ENCODE measurements around the gene ABCD4.

The ABCD4 gene

DNA sequence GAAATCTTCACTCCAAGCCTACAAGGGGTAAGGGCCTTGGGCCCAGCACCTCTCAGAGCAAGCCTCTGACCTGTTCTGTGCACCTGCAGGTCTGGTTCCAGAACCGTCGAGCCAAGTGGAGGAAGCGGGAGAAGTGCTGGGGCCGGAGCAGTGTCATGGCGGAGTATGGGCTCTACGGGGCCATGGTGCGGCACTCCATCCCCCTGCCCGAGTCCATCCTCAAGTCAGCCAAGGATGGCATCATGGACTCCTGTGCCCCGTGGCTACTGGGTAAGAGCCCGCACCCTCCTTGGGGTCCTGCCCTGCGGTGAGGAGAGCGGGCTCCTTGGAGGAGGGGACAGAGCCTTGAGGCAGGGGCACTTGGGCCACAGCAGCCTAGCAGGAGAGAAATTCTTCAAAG is 43.2 kb downstream of the ABCD4 start:
- TF ChIP-seq ZNF274 (IDR thresholded peaks at IDR 0.05; ENCODE audit: low read depth, low read length) (no peak), YY1 (IDR thresholded peaks at IDR 0.05; ENCODE audit: insufficient read depth, insufficient read length) (no peak), SUZ12 (IDR thresholded peaks at IDR 0.05; ENCODE audit: extremely low read depth, insufficient read depth, insufficient read length) (no peak)
- Histone ChIP-seq H3K9me3 (ENCODE audit: insufficient read depth, low read length) (no peaks in the 10 kb centered on the region), H3K27me3 (ENCODE audit: insufficient read depth, insufficient read length) (peaks cover 26% of the 10 kb centered on the region), H3K4me3 (ENCODE audit: insufficient read length, low read depth) (no peak overlapping the region), H3K4me1 (ENCODE audit: insufficient read depth, insufficient read length) (no peaks in the 10 kb centered on the region), H3K36me3 (ENCODE audit: insufficient read depth, insufficient read length, low read length) (no peaks in the 10 kb centered on the region), H3K9ac (ENCODE audit: insufficient read length, low read depth) (no peak overlapping the region)
- DNase-seq (ENCODE audit: low read depth, low spot score), result no peak

DNA sequence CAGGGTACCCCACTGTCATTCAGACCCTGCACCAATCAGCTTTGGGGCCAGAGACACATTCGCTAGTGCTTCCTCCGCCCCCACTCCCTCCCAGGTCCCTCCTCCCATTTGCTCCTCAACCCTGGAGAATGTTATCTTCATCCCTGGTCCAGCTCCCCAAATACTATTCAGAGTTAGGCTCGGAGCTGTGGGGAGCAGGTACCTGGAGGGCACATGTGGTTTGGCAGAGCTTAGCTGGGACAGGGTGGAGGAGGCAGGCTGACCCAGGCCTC is 44.0 kb downstream of the ABCD4 start:
- DNase-seq (ENCODE audit: low read depth, low spot score), result no peak

DNA sequence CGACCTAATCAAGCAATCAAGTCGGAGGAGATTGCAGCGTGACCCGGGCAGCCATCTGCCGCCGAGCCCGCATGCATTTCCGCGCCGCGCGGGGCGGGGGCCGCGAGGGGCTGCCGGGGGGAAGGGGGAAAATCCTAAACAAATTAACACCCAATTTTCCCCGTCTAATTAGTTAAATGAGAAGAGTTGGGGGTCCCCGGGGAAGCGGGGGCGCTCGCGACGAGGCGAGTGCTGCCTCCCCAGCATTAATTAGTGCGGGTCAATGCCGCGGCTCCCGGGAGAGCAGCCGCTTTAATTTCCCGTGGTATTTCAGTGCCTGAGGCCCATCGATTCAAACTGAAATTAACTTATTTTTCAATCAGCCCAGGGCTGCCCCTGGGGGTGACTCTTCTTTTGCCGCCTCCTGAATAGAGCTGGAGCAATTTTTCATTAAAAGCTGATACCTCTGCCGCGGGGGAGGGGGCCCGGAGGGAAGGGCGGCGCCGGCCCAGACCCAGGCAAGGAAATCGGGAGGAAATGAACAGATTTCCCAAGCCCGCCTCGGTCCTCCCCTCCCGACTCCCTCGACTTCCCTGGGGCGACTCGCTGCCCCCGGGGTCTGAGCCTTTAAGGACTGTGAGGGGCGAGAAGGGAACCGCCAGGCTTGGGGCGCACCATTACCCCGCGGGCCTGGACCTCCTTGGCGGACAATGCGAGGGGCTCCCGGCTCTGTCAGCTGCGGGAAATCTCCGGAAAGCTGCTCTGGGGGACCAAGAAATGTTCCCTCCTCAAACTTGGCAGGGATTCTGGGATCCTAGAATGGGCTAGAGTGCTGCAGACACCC is 44.6 kb downstream of the ABCD4 start:
- H3K9me3 ChIP-seq (ENCODE audit: insufficient read depth, low read length), result no peaks in the 10 kb centered on the region

More for the DNA sequence above, 44.0 kb downstream of the ABCD4 start:
- no peaks in the 10 kb centered on the region for H3K4me1 ChIP-seq (ENCODE audit: insufficient read depth, insufficient read length)
- peaks cover 26% of the 10 kb centered on the region for H3K27me3 ChIP-seq (ENCODE audit: insufficient read depth, insufficient read length)
- H3K9ac ChIP-seq (ENCODE audit: insufficient read length, low read depth), result no peak overlapping the region
- TF ChIP-seq YY1 (IDR thresholded peaks at IDR 0.05; ENCODE audit: insufficient read depth, insufficient read length), result no peak
- TF ChIP-seq ZNF274 (IDR thresholded peaks at IDR 0.05; ENCODE audit: low read depth, low read length), result no peak
- TF ChIP-seq SUZ12 (IDR thresholded peaks at IDR 0.05; ENCODE audit: extremely low read depth, insufficient read depth, insufficient read length), result no peak
- no peak overlapping the region for H3K4me3 ChIP-seq (ENCODE audit: insufficient read length, low read depth)
- H3K36me3 ChIP-seq (ENCODE audit: insufficient read depth, insufficient read length, low read length), result no peaks in the 10 kb centered on the region
- no peaks in the 10 kb centered on the region for H3K9me3 ChIP-seq (ENCODE audit: insufficient read depth, low read length)

DNA sequence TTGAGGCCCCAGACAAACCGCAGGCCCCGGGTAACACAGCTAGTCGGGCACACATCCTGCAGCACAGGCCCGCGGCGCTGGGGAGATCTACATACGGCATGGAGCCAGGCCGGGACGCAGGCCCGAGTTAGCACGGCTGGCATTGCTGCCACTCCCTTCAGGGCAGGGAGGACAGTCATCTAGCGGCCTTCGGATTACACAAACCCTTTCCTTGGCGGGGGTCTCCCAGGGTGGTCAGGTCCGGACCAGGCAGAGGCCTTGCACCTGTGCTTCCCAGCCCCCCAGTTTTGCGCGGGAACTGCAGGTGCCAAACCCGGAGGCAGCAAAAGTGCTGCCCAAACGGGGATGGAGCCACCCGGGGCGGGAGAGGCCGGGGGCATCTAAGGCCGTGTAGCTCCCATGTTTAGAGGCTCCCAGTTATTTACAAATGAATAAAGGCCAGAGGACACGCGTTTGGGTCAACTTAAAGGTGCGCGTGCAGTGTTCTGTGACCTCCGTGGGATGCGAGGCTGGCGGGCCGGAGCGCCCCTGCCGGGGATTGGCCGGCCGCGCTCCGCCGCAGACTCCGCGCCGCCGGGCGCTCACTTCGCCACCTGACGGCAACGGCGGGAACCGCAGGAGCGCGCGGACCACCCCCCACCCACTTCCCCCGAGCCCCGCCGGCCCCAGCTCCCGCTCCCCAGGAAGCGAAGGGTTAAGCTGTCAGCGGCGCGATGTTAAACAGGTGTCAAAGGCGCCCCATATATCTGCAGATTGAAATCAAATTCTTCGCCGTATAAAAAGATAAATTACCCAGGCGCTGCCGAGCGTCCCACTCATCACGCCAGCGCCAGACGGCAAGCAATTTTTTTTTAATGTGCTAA is 45.4 kb downstream of the ABCD4 start:
- no peak for DNase-seq (ENCODE audit: low read depth, low spot score)

More for the DNA sequence above, 44.6 kb downstream of the ABCD4 start:
- TF ChIP-seq SUZ12 (IDR thresholded peaks at IDR 0.05; ENCODE audit: extremely low read depth, insufficient read depth, insufficient read length) (no peak), YY1 (IDR thresholded peaks at IDR 0.05; ENCODE audit: insufficient read depth, insufficient read length) (no peak), ZNF274 (IDR thresholded peaks at IDR 0.05; ENCODE audit: low read depth, low read length) (no peak)
- DNase-seq (ENCODE audit: low read depth, low spot score), result no peak
- H3K9ac ChIP-seq (ENCODE audit: insufficient read length, low read depth), result peak overlapping the region; percentile 32
- H3K4me1 ChIP-seq (ENCODE audit: insufficient read depth, insufficient read length), result no peaks in the 10 kb centered on the region
- peaks cover 26% of the 10 kb centered on the region for H3K27me3 ChIP-seq (ENCODE audit: insufficient read depth, insufficient read length)
- H3K36me3 ChIP-seq (ENCODE audit: insufficient read depth, insufficient read length, low read length), result no peaks in the 10 kb centered on the region
- peak overlapping the region; percentile 34 for H3K4me3 ChIP-seq (ENCODE audit: insufficient read length, low read depth)

DNA sequence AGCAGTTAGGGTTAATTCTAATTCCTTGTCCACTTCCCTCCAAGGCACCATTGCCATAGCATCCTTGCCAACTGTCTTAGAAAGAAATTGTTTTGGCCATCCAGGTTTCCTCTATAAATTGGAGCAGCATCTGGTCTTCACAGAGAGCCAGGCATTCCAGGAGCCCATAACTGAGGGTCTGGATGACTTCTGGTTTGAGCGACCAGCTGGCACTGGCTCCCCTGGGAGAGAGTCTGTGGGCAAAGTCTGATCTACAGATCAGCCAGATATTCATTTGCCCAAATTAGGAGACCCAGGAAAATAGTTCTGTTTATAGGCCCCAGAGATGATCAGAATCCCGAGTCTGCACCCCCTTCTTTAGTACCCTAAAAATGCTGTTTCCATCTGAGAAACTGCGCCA is 47.5 kb downstream of the ABCD4 start:
- DNase-seq (ENCODE audit: low read depth, low spot score), result no peak
- H3K4me3 ChIP-seq (ENCODE audit: insufficient read length, low read depth), result no peak overlapping the region
- no peaks in the 10 kb centered on the region for H3K9me3 ChIP-seq (ENCODE audit: insufficient read depth, low read length)
- no peak for TF ChIP-seq YY1 (IDR thresholded peaks at IDR 0.05; ENCODE audit: insufficient read depth, insufficient read length)
- TF ChIP-seq ZNF274 (IDR thresholded peaks at IDR 0.05; ENCODE audit: low read depth, low read length), result no peak
- TF ChIP-seq SUZ12 (IDR thresholded peaks at IDR 0.05; ENCODE audit: extremely low read depth, insufficient read depth, insufficient read length), result no peak
- H3K9ac ChIP-seq (ENCODE audit: insufficient read length, low read depth), result no peak overlapping the region
- no peaks in the 10 kb centered on the region for H3K36me3 ChIP-seq (ENCODE audit: insufficient read depth, insufficient read length, low read length)
- peaks cover 35% of the 10 kb centered on the region for H3K27me3 ChIP-seq (ENCODE audit: insufficient read depth, insufficient read length)
- peaks cover 2% of the 10 kb centered on the region for H3K4me1 ChIP-seq (ENCODE audit: insufficient read depth, insufficient read length)

More for the DNA sequence above, 45.4 kb downstream of the ABCD4 start:
- Histone ChIP-seq H3K27me3 (ENCODE audit: insufficient read depth, insufficient read length) (peaks cover 26% of the 10 kb centered on the region), H3K4me1 (ENCODE audit: insufficient read depth, insufficient read length) (no peaks in the 10 kb centered on the region), H3K4me3 (ENCODE audit: insufficient read length, low read depth) (peak overlapping the region; percentile 34), H3K9ac (ENCODE audit: insufficient read length, low read depth) (peak overlapping the region; percentile 32), H3K9me3 (ENCODE audit: insufficient read depth, low read length) (no peaks in the 10 kb centered on the region), H3K36me3 (ENCODE audit: insufficient read depth, insufficient read length, low read length) (no peaks in the 10 kb centered on the region)
- TF ChIP-seq ZNF274 (IDR thresholded peaks at IDR 0.05; ENCODE audit: low read depth, low read length) (no peak), YY1 (IDR thresholded peaks at IDR 0.05; ENCODE audit: insufficient read depth, insufficient read length) (no peak), SUZ12 (IDR thresholded peaks at IDR 0.05; ENCODE audit: extremely low read depth, insufficient read depth, insufficient read length) (no peak)

DNA sequence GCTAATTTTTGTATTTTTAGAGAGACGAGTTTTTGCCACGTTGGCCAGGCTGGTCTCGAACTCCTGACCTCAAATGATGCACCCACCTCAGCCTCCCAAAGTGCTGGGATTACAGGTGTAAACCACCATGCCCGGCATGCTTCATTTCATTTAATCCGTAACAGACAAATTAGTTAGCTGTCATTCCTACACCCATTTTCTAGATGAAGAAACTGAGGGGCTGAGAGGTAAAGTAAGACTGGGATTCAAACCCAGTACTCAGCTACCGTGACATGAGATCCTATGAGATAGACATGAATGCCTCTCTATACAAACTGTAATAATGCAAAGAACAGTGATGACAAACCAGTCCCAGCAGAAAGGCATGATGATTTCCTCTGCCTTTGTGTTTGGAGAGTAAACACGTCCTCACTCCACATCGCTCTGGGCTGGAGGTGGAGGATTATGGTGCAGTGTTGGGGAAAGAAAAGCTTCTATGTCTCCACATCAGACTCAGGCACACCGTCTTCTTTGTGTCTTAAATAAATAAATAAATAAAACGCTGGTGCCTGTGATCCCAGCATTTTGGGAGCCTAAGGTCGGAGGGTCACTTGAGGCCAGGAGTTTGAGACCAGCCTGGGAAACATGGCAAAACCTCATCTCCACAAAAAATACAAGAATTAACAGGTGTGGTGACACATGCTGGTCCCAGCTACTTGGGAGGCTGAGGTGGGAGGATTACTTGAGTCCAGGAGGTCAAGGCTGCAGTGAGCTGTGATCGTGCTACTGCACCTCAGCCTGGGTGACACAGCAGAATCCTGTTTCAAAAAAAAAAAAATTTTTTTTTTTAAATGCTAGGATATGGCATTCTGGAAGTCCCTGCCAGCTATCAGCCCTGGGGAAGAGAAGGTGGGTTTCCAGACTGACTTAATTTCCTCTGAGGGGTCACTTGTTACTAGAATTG is 53.0 kb downstream of the ABCD4 start:
- peaks cover 10% of the 10 kb centered on the region for H3K4me1 ChIP-seq (ENCODE audit: insufficient read depth, insufficient read length)
- DNase-seq (ENCODE audit: low read depth, low spot score), result no peak
- no peaks in the 10 kb centered on the region for H3K36me3 ChIP-seq (ENCODE audit: insufficient read depth, insufficient read length, low read length)
- TF ChIP-seq ZNF274 (IDR thresholded peaks at IDR 0.05; ENCODE audit: low read depth, low read length) (no peak), SUZ12 (IDR thresholded peaks at IDR 0.05; ENCODE audit: extremely low read depth, insufficient read depth, insufficient read length) (no peak), YY1 (IDR thresholded peaks at IDR 0.05; ENCODE audit: insufficient read depth, insufficient read length) (no peak)
- H3K27me3 ChIP-seq (ENCODE audit: insufficient read depth, insufficient read length), result peaks cover 9% of the 10 kb centered on the region
- no peaks in the 10 kb centered on the region for H3K9me3 ChIP-seq (ENCODE audit: insufficient read depth, low read length)
- H3K4me3 ChIP-seq (ENCODE audit: insufficient read length, low read depth), result no peak overlapping the region
- H3K9ac ChIP-seq (ENCODE audit: insufficient read length, low read depth), result no peak overlapping the region

Data from NT2/D1 (cell line).